ENCODE results near the gene ANO7. TPM values are rescaled to one million over a fixed set of nuclear protein-coding genes. Genes with fewer than 3 reads are reported as not detected.
A peak's percentile ranks its signal among the peaks of the same experiment; 100 is the strongest.

Gene ANO7
- total and polyA plus RNA-seq, 2 of the 13 experiments (the other 11 are each of a cell fraction or from before 2014, with no cell fraction given), result 4.1 to 4.9 TPM

DNA sequence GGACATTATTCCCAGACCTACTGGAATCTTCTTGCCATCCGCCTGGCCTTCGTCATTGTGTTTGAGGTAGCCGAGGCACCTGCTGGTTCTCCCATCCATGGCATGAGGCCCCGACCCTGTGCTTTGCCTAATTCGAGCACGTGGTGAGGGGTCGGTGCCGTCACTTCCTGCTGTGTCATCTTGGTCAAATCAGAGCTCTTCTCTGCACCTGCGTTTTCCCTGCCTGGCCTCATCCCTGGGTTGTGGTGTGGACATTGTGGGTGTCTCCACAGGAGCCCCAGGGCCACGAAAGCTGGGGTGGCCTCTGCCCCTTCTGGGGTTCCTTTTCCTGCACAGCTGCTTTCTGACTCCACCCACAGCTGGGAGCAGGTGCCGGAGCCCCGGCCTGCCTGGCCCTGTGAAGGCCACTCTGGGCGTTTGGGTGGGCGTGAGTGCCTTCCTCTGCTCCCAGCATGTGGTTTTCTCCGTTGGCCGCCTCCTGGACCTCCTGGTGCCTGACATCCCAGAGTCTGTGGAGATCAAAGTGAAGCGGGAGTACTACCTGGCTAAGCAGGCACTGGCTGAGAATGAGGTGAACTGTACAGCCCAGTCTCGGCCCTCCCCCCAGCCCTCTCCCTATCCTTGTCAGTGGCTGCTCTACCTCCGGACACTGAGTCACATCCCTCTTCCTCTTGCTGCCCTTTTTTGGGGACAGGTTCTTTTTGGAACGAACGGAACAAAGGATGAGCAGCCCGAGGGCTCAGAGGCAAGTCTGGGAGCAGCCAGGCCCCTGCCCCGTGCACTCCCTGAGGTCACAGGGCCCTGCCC lies 34.9 kb downstream of the ANO7 start (continued):
- TF ChIP-seq, protein P1, sequence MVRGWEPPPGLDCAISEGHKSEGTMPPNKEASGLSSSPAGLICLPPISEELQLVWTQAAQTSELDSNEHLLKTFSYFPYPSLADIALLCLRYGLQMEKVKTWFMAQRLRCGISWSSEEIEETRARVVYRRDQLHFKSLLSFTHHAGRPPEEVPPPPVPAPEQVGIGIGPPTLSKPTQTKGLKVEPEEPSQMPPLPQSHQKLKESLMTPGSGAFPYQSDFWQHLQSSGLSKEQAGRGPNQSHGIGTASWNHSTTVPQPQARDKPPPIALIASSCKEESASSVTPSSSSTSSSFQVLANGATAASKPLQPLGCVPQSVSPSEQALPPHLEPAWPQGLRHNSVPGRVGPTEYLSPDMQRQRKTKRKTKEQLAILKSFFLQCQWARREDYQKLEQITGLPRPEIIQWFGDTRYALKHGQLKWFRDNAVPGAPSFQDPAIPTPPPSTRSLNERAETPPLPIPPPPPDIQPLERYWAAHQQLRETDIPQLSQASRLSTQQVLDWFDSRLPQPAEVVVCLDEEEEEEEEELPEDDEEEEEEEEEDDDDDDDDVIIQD (CRISPR knock-in tag; IDR thresholded peaks at IDR 0.05; ENCODE audit: low read depth), result no peak
- TF ChIP-seq, protein P2, sequence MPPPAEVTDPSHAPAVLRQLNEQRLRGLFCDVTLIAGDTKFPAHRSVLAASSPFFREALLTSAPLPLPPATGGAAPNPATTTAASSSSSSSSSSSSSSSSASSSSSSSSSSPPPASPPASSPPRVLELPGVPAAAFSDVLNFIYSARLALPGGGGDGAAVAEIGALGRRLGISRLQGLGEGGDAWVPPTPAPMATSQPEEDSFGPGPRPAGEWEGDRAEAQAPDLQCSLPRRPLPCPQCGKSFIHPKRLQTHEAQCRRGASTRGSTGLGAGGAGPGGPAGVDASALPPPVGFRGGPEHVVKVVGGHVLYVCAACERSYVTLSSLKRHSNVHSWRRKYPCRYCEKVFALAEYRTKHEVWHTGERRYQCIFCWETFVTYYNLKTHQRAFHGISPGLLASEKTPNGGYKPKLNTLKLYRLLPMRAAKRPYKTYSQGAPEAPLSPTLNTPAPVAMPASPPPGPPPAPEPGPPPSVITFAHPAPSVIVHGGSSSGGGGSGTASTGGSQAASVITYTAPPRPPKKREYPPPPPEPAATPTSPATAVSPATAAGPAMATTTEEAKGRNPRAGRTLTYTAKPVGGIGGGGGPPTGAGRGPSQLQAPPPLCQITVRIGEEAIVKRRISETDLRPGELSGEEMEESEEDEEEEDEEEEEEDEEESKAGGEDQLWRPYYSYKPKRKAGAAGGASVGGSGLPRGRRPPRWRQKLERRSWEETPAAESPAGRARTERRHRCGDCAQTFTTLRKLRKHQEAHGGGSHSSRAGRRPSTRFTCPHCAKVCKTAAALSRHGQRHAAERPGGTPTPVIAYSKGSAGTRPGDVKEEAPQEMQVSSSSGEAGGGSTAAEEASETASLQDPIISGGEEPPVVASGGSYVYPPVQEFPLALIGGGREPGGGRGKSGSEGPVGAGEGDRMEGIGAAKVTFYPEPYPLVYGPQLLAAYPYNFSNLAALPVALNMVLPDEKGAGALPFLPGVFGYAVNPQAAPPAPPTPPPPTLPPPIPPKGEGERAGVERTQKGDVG (CRISPR knock-in tag; IDR thresholded peaks at IDR 0.05; ENCODE audit: borderline replicate concordance), result no peak
- no peak for TF ChIP-seq ZNF510 (CRISPR knock-in tag; IDR thresholded peaks at IDR 0.05; ENCODE audit: low read depth)
- TF ChIP-seq RELA (CRISPR knock-in tag; IDR thresholded peaks at IDR 0.05), result no peak; the same call in 1 of the 2 replicates
- no peak for TF ChIP-seq REL (CRISPR knock-in tag; conservative IDR thresholded peaks at IDR 0.05)
- TF ChIP-seq, protein P3, sequence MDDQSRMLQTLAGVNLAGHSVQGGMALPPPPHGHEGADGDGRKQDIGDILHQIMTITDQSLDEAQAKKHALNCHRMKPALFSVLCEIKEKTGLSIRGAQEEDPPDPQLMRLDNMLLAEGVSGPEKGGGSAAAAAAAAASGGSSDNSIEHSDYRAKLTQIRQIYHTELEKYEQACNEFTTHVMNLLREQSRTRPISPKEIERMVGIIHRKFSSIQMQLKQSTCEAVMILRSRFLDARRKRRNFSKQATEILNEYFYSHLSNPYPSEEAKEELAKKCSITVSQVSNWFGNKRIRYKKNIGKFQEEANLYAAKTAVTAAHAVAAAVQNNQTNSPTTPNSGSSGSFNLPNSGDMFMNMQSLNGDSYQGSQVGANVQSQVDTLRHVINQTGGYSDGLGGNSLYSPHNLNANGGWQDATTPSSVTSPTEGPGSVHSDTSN (CRISPR knock-in tag; IDR thresholded peaks at IDR 0.05; ENCODE audit: borderline replicate concordance), result no peak
- TF ChIP-seq ZNF230 (CRISPR knock-in tag; IDR thresholded peaks at IDR 0.05), result no peak
- TF ChIP-seq KLF15 (CRISPR knock-in tag; IDR thresholded peaks at IDR 0.05; ENCODE audit: borderline replicate concordance), result 0 out of 2 replicates have a peak, but pooled peaks have one; percentile 12
- TF ChIP-seq, protein P4, sequence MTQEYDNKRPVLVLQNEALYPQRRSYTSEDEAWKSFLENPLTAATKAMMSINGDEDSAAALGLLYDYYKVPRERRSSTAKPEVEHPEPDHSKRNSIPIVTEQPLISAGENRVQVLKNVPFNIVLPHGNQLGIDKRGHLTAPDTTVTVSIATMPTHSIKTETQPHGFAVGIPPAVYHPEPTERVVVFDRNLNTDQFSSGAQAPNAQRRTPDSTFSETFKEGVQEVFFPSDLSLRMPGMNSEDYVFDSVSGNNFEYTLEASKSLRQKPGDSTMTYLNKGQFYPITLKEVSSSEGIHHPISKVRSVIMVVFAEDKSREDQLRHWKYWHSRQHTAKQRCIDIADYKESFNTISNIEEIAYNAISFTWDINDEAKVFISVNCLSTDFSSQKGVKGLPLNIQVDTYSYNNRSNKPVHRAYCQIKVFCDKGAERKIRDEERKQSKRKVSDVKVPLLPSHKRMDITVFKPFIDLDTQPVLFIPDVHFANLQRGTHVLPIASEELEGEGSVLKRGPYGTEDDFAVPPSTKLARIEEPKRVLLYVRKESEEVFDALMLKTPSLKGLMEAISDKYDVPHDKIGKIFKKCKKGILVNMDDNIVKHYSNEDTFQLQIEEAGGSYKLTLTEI (CRISPR knock-in tag; conservative IDR thresholded peaks at IDR 0.05), result no peak
- no peak for TF ChIP-seq KDM1A (CRISPR knock-in tag; IDR thresholded peaks at IDR 0.05)
- TF ChIP-seq, protein P5, sequence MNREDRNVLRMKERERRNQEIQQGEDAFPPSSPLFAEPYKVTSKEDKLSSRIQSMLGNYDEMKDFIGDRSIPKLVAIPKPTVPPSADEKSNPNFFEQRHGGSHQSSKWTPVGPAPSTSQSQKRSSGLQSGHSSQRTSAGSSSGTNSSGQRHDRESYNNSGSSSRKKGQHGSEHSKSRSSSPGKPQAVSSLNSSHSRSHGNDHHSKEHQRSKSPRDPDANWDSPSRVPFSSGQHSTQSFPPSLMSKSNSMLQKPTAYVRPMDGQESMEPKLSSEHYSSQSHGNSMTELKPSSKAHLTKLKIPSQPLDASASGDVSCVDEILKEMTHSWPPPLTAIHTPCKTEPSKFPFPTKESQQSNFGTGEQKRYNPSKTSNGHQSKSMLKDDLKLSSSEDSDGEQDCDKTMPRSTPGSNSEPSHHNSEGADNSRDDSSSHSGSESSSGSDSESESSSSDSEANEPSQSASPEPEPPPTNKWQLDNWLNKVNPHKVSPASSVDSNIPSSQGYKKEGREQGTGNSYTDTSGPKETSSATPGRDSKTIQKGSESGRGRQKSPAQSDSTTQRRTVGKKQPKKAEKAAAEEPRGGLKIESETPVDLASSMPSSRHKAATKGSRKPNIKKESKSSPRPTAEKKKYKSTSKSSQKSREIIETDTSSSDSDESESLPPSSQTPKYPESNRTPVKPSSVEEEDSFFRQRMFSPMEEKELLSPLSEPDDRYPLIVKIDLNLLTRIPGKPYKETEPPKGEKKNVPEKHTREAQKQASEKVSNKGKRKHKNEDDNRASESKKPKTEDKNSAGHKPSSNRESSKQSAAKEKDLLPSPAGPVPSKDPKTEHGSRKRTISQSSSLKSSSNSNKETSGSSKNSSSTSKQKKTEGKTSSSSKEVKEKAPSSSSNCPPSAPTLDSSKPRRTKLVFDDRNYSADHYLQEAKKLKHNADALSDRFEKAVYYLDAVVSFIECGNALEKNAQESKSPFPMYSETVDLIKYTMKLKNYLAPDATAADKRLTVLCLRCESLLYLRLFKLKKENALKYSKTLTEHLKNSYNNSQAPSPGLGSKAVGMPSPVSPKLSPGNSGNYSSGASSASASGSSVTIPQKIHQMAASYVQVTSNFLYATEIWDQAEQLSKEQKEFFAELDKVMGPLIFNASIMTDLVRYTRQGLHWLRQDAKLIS (CRISPR knock-in tag; IDR thresholded peaks at IDR 0.05), result no peak
- TF ChIP-seq, protein P6, sequence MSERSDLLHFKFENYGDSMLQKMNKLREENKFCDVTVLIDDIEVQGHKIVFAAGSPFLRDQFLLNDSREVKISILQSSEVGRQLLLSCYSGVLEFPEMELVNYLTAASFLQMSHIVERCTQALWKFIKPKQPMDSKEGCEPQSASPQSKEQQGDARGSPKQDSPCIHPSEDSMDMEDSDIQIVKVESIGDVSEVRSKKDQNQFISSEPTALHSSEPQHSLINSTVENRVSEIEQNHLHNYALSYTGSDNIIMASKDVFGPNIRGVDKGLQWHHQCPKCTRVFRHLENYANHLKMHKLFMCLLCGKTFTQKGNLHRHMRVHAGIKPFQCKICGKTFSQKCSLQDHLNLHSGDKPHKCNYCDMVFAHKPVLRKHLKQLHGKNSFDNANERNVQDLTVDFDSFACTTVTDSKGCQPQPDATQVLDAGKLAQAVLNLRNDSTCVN (CRISPR knock-in tag; IDR thresholded peaks at IDR 0.05; ENCODE audit: borderline replicate concordance), result no peak
- TF ChIP-seq, protein P7, sequence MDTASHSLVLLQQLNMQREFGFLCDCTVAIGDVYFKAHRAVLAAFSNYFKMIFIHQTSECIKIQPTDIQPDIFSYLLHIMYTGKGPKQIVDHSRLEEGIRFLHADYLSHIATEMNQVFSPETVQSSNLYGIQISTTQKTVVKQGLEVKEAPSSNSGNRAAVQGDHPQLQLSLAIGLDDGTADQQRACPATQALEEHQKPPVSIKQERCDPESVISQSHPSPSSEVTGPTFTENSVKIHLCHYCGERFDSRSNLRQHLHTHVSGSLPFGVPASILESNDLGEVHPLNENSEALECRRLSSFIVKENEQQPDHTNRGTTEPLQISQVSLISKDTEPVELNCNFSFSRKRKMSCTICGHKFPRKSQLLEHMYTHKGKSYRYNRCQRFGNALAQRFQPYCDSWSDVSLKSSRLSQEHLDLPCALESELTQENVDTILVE (CRISPR knock-in tag; IDR thresholded peaks at IDR 0.05), result peak; percentile 7; the same call in 1 of the 2 replicates
